NCI-H1694 (cell line): ENCODE results near the gene P2RY8.
"Not testable (repeated sequence)": the region's sequence is repeated elsewhere in the genome, so short reads cannot be mapped to it uniquely, and the experiment has no call there.

Experiments used
- DNase-seq: peaks from one replicate; lab custom pipeline; 2025; lab: John Stamatoyannopoulos, UW

The P2RY8 gene

GRCh38 chrX:1545776-1546408 is 8.9 kb upstream of the P2RY8 start:
- DNase-seq: no peak

GRCh38 chrX:1542994-1543725 is 6.2 kb upstream of the P2RY8 start:
- DNase-seq: no peak

GRCh38 chrX:1539146-1539545 is 2.2 kb upstream of the P2RY8 start:
- not testable (repeated sequence) for DNase-seq

DNA sequence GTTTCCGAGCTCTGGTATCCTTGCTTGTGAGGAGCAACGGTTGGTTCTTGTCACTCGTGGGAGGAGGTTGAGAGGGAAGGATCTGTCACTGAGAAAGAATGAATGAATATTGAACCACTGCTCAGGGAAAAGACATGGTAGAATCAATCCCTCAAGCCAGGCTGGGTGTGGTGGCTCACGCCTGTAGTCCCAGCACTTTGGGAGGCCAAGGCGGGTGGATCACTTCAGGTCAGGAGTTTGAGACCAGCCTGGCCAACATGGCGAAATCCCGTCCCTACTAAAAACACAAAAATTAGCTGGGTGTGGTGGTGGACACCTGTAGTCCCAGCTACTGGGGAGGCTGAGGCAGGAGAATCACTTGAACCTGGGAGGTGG is 718 bp upstream of the P2RY8 start:
- not testable (repeated sequence) for DNase-seq

- no peak for DNase-seq
Measured at GRCh38 chrX:1536712-1537030, 314 bp downstream of the P2RY8 start.

DNA sequence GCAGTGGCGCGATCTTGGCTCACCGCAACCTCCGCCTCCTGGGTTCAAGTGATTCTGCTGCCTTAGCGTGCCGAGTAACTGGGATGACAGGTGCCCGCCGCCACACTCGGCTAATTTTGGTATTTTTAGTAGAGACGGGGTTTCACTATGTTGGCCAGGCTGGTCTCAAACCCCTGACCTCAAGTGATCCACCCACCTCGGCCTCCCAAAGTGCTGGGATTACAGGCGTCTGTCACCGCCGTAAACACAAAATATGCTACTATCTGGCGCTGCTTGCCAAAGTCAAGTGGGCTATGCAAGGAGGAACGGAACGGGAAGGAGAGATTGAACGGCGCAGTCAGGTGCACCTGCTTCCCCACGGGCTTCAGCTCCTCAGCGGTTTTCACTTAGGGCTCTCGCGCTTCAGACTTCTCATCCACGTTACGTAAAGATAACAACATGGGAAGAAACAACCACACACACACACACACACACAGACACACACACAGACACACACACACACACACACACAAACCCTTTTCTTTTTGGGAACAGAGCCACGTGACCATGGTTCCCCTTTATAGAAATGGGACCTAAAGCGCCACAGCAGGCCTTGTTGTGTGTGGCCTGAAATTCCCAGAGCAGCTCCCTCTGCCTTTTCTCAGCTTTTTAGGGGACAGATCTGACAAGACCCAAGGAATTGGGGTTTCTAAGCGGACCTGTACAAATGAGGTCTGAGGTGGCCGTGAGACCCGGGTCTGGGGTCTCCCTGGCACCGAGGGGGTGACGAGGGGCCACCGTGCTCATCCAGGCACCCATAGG is 1.5 kb downstream of the P2RY8 start:
- DNase-seq: no peak

- DNase-seq: no peak
Measured at GRCh38 chrX:1534301-1535168, 2.5 kb downstream of the P2RY8 start.

GRCh38 chrX:1533058-1533457 is 3.9 kb downstream of the P2RY8 start:
- DNase-seq: no peak

- DNase-seq: no peak
Measured at GRCh38 chrX:1531096-1531890, 5.7 kb downstream of the P2RY8 start.

DNA sequence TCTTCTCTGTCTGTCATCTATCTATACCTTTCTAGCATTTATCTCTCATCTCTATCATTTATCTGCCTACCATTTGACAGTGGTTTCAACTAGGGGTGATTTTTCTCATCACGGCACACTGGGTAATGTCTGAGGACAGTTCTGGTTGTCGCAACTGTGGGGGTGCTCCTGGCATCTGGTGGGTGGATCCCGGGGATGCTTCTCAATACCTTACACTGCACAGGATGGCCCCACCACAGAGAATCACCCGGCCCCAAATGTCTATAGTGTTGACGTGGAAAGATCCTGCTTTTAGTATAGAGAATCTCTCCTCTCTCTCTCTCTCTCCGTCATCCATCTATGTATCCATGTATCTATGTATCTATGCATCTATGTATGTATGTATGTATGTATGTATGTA is 7.2 kb downstream of the P2RY8 start:
- no peak for DNase-seq

DNA sequence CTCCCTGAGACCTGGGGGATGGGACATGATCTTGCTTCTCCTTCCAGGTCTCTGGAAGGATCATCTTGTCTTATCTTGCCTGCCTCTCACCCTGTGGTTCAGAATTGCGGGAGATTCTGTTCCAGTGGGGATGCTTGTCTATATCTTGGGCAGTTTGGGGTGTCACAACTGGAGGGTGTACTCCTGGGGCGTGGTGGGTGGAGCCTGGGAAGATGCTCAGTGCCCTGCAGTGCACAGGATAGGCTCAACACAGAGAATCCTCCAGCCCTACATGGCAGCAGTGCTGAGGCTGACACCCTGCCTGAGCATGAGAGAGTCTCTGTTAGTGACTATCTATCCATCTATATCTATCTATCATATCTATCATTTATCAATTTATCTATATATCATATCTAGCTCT is 7.7 kb downstream of the P2RY8 start:
- DNase-seq: no peak

DNA sequence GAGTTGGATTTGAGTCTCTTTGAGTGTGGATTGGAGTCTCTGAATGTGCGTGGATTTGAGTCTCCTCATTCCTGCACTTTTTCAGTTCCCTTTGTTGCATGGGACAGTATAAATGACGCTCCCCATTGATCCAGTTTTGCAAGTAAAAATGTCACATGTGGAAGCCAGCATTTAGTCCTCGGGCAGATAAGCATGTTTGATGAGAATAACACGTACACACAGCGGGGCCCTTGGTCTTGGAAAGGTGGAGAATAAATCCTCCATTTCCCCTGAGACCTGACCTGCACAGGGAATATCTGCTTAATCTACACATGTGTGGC is 8.1 kb downstream of the P2RY8 start:
- DNase-seq: no peak

- DNase-seq: no peak
Measured at GRCh38 chrX:1528186-1528883, 8.7 kb downstream of the P2RY8 start.

DNA sequence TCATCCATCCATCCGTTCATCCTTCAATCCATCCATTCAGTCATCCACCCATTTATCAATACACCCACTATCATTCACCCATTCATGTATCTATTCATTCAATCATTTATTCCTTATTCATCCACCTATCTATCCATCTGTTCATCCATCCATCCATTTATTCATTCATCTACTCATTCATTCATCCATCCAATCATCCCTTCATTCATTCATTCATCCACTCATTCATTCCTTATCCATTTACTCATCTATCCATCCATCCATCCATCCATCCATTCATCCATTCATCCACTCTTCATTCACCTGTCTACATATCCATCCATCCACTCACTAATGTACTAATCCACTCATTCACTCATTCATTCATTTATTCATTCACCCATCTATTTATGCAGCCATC is 9.5 kb downstream of the P2RY8 start:
- DNase-seq: no peak

DNA sequence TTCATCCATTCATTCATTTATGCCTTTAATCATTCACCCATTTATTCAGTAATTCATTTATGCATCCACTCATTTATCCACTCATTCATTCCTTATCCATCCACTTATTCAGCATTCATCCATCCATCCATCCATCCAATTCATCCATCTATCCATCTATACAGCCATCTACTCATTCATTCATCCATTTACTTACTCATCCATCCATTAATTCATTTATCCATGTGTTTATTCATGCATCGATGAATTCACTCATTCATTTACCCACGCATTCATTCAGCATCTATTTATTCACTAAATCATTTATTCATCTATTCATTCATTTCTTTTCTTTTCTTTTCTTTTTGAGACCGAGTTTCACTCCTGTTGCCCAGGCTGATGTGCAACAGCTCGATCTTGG is 10.4 kb downstream of the P2RY8 start:
- DNase-seq: no peak

DNA sequence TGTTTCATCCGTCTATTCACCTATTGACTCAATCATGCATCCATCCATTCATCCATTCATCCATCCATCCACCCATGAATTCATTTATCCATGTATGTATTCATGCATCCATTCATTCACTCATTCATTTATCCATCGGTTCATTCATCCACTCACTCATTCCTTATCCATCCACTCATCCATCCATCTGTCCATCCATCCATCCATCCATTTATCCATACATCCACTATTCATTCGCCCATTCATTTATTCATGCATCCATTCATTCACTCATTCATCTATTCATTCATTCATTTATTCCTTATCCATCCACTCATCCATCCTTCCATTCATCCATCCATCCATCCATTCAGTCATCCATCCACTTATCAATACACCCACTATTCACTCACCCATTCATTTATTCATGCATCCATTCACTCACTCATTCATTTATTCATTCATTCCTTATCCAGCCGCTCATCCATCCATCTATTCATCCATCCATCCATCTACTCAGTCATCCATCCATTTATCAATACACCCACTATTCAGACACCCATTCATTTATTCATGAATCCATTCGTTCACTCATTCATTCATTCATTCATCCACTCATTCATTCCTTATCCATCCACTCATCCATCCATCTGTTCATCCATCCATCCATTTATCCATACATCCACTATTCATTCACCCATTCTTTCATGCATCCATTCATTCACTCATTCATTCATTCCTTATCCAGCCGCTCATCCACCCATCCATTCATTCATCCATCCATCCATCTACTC is 11.2 kb downstream of the P2RY8 start:
- no peak for DNase-seq

DNA sequence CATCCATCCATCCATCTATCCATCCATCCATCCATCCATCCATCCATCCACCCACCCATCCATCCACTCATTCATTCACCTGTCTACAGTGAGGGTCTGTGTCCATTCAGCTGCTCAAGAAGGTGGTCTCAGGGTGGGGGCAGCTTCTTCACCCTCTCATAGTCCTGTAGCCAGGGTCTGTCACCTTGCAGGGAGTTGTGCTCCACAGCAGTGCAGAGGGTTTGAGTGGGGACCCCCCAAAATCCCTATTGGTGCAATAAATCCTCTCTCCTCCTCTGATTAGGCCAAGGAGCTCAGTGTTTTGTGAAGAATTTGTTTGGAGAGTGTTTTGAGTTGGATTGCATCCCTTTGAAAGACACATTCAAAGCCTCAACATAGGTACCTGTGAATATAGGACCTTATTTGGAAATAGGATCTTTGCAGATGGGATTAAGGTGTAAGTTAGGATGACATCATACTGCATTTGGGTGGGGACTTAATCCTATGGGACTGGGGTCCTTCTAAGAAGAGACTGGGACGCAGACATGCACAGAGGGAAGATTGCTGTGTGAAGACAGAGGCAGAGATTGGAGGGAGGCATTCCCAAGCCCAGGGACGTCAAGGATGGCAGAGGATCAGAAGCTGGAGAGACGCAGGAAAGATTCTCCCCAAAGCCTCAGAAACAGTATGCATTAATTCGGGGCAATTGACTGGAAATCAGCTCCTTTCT is 12.0 kb downstream of the P2RY8 start:
- no peak for DNase-seq

GRCh38 chrX:1522905-1523304 is 14.1 kb downstream of the P2RY8 start:
- DNase-seq: not testable (repeated sequence)

DNA sequence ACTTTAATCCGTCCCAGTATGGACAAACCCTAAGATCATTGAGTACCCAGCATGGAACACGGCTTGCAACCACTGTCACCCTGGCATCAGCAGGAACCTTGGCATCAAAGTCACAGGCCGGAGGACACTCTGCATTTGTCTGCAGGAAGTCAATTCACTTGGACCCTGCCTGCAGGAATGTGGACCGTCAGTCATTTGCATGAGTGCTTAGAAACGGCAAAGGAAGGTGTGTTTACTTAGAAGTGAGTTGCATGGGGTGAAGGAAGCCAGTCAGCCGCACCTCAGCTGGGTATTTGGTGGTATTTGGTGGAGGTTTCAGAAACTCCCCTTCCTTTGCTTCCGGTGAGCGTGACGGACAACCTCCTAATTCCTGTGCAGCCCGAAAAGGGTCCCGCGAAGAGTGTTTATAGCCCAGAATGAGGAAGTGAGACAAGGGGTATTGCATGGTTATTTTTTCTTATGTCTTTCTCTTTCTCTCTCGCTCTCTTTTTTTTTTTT is 15.5 kb downstream of the P2RY8 start:
- no peak for DNase-seq
